C1 segment of cervical spinal cord (tissue), 14 donors: Measurements from ENCODE around the gene CYB5RL.
"Not testable (repeated sequence)": the region's sequence is repeated elsewhere in the genome, so short reads cannot be mapped to it uniquely, and the experiment has no call there.

Source experiments
- DNase-seq, 14 donors: peaks; one replicate each; lab custom pipeline; 2025; lab: John Stamatoyannopoulos, UW

The CYB5RL gene

GRCh38 chr1:54199765-54200518 lies at the start of gene CYB5RL, which contains the start of gene MRPL37:
TSS of gene CYB5RL (minus strand) at chr1:54200030. CDS start at chr1:54195616, 4,414 bp downstream.
TSS of gene MRPL37 (plus strand) at chr1:54200167. CDS start at chr1:54200244, 77 bp downstream.
- DNase-seq = peak; percentile 50 to 98 (median 87)

- DNase-seq = peak in 1 of 14 donors; percentile 11
Observed at GRCh38 chr1:54248966-54249365, 49.1 kb upstream of the CYB5RL start.

- DNase-seq = no peak
Observed at GRCh38 chr1:54247863-54248515, 48.2 kb upstream of the CYB5RL start.

- DNase-seq = peak in 1 of 14 donors; percentile 18
Observed at GRCh38 chr1:54246116-54246721, 46.4 kb upstream of the CYB5RL start.

GRCh38 chr1:54245501-54245900 lies 45.7 kb upstream of the CYB5RL start:
- DNase-seq = peak in 1 of 14 donors; percentile 66

GRCh38 chr1:54244655-54245054 lies 44.8 kb upstream of the CYB5RL start:
- no peak for DNase-seq

- DNase-seq = no peak
Observed at GRCh38 chr1:54243022-54243421, 43.2 kb upstream of the CYB5RL start.

- DNase-seq = no peak
Observed at GRCh38 chr1:54241364-54241763, 41.5 kb upstream of the CYB5RL start.

- no peak for DNase-seq
Observed at GRCh38 chr1:54240741-54241335, 41.0 kb upstream of the CYB5RL start.

GRCh38 chr1:54239631-54240031 lies 39.8 kb upstream of the CYB5RL start:
- DNase-seq = peak in 4 of 14 donors; percentile 22 to 42 (median 32)

GRCh38 chr1:54239035-54239383 lies 39.2 kb upstream of the CYB5RL start:
- DNase-seq = no peak

GRCh38 chr1:54238353-54239034 lies 38.7 kb upstream of the CYB5RL start:
- DNase-seq = no peak

- DNase-seq = no peak
Observed at GRCh38 chr1:54237586-54237985, 37.8 kb upstream of the CYB5RL start.

GRCh38 chr1:54234284-54234683 lies 34.5 kb upstream of the CYB5RL start:
- no peak for DNase-seq

- not testable (repeated sequence) for DNase-seq
Observed at GRCh38 chr1:54233196-54233595, 33.4 kb upstream of the CYB5RL start.

GRCh38 chr1:54230507-54231339 lies 30.9 kb upstream of the CYB5RL start:
- no peak for DNase-seq

- DNase-seq = peak in 1 of 14 donors; percentile 25
Observed at GRCh38 chr1:54229281-54229891, 29.6 kb upstream of the CYB5RL start.

- no peak for DNase-seq
Observed at GRCh38 chr1:54228638-54229079, 28.8 kb upstream of the CYB5RL start.

- peak in 1 of 14 donors; percentile 78 for DNase-seq
Observed at GRCh38 chr1:54227891-54228310, 28.1 kb upstream of the CYB5RL start.

- peak in 8 of 14 donors; percentile 23 to 89 (median 38) for DNase-seq
Observed at GRCh38 chr1:54227091-54227602, 27.3 kb upstream of the CYB5RL start.
